ENCODE data around the gene ARID1B. TPM values are rescaled to one million over a fixed set of nuclear protein-coding genes. Genes with fewer than 3 reads are reported as not detected.

Gene ARID1B
- total RNA-seq, 2 donors from 2014 or later: 74.0 to 110 TPM

DNA sequence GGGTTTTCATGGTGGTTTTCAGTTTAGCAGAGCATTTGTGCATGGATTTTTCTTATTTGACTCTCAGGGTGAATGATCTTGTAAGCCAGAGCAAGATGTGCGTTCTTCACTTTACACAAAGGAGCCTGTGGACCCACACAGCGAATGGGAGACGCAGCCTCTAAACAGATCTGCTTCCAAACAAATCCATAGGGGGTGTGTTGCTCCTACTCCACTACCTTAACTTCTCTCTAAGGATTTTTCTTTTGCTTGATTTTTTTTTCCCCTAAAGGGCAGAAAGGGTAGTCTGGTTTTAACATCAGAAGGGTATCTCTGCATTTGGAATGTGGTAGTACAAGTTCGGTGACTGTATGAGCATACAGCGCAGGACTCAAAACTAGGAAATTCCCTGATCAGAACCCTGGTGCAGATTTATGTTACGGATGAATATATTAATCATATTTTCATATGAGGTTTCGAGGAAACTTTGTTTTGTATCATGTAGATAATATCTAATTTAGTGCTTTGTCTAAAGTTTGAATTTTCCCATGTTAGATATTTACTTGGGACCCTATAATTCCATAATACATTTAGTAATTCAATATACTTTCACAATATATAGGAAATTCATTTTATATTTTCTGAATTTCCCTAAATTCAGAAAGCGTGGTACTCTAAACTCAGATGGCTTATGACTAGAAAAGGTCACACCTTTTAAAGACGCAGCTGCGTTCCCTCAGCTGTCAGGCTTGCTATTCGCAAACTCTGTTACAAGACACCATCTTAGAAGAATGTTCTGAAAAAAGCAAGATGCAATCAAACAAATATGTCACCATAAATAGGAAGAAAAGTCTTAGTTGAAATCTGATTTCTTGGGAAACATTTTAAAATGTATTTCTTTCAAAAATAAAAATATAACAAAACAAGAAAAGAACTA, 349.3 kb downstream of the ARID1B start:
- Mint-ChIP-seq H3K9me3 (no peaks in the 10 kb centered on the region), H3K4me3 (no peak overlapping the region), H3K27ac (no peak overlapping the region), H3K27me3 (ENCODE audit: insufficient read depth) (no peaks in the 10 kb centered on the region), H3K36me3 (ENCODE audit: low read depth) (peaks cover 17% of the 10 kb centered on the region), H3K4me1 (peaks cover 16% of the 10 kb centered on the region)
- H3K9ac ChIP-seq (ENCODE audit: extremely low read depth, low read length, poor library complexity, severe bottlenecking): no peak overlapping the region
- H3K27me3 ChIP-seq (ENCODE audit: control insufficient read depth, insufficient read depth, low read length, poor library complexity, severe bottlenecking): no peaks in the 10 kb centered on the region
- H3K4me1 ChIP-seq (ENCODE audit: control insufficient read depth, insufficient read depth, low read length): peaks cover 2% of the 10 kb centered on the region
- no peak overlapping the region for H3K27ac ChIP-seq (ENCODE audit: low read depth, low read length)
- TF ChIP-seq, protein P1, sequence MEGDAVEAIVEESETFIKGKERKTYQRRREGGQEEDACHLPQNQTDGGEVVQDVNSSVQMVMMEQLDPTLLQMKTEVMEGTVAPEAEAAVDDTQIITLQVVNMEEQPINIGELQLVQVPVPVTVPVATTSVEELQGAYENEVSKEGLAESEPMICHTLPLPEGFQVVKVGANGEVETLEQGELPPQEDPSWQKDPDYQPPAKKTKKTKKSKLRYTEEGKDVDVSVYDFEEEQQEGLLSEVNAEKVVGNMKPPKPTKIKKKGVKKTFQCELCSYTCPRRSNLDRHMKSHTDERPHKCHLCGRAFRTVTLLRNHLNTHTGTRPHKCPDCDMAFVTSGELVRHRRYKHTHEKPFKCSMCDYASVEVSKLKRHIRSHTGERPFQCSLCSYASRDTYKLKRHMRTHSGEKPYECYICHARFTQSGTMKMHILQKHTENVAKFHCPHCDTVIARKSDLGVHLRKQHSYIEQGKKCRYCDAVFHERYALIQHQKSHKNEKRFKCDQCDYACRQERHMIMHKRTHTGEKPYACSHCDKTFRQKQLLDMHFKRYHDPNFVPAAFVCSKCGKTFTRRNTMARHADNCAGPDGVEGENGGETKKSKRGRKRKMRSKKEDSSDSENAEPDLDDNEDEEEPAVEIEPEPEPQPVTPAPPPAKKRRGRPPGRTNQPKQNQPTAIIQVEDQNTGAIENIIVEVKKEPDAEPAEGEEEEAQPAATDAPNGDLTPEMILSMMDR (conservative IDR thresholded peaks at IDR 0.05): no peak
- DNase-seq: no peak
- H3K4me3 ChIP-seq (ENCODE audit: low read length): no peak overlapping the region
- no peaks in the 10 kb centered on the region for H3K9me3 ChIP-seq (ENCODE audit: control insufficient read depth, low read length)
- peaks cover 8% of the 10 kb centered on the region for H3K36me3 ChIP-seq (ENCODE audit: control insufficient read depth, insufficient read depth, low read length)
- 95 to 98% methylated on average over 7 to 10 of the region's 11 CpGs for WGBS, 2 experiments (ENCODE audit: insufficient coverage in 1 of 2, insufficient read length in 1 of 2)

DNA sequence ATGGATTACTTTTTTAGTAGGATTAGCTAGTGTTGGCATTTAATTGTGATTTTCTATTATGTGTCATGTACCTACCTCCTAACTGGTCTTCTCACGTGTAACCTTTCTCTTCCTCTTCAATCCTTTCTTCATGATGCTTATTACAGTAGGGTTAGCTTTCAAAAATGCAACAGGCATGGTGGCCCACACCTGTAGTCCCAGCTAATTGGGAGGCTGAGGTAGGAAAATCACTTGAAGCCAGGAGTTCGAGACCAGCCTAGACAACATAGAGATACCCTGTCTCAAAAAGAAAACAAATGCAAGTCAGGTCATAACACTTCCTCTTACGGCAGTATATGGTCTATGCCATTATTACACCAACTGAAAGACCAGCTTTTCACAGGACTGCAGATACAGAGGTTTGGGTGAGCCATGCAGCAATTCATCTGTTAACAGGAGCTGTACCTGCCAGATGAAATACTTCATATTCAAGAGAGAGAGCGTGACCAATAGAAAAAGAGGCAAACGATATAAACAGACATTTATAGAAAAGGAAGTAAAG, 351.1 kb downstream of the ARID1B start:
- H3K9me3 ChIP-seq (ENCODE audit: control insufficient read depth, low read length): no peaks in the 10 kb centered on the region
- H3K36me3 Mint-ChIP-seq (ENCODE audit: low read depth): peaks cover 21% of the 10 kb centered on the region
- H3K4me1 ChIP-seq (ENCODE audit: control insufficient read depth, insufficient read depth, low read length): peaks cover 2% of the 10 kb centered on the region
- no peaks in the 10 kb centered on the region for H3K27me3 ChIP-seq (ENCODE audit: control insufficient read depth, insufficient read depth, low read length, poor library complexity, severe bottlenecking)
- H3K27ac ChIP-seq (ENCODE audit: low read depth, low read length): no peak overlapping the region
- no peak overlapping the region for H3K4me3 Mint-ChIP-seq
- no peak overlapping the region for H3K9ac ChIP-seq (ENCODE audit: extremely low read depth, low read length, poor library complexity, severe bottlenecking)
- peaks cover 16% of the 10 kb centered on the region for H3K4me1 Mint-ChIP-seq
- H3K27me3 Mint-ChIP-seq (ENCODE audit: insufficient read depth): no peaks in the 10 kb centered on the region
- 95 to 98% methylated on average over 3 to 5 of the region's 5 CpGs for WGBS, 2 experiments (ENCODE audit: insufficient coverage in 1 of 2, insufficient read length in 1 of 2)
- no peak overlapping the region for H3K4me3 ChIP-seq (ENCODE audit: low read length)
- DNase-seq: no peak
- H3K27ac Mint-ChIP-seq: no peak overlapping the region
- TF ChIP-seq, protein P1 (conservative IDR thresholded peaks at IDR 0.05): no peak
- peaks cover 11% of the 10 kb centered on the region for H3K36me3 ChIP-seq (ENCODE audit: control insufficient read depth, insufficient read depth, low read length)
- H3K9me3 Mint-ChIP-seq: no peaks in the 10 kb centered on the region

DNA sequence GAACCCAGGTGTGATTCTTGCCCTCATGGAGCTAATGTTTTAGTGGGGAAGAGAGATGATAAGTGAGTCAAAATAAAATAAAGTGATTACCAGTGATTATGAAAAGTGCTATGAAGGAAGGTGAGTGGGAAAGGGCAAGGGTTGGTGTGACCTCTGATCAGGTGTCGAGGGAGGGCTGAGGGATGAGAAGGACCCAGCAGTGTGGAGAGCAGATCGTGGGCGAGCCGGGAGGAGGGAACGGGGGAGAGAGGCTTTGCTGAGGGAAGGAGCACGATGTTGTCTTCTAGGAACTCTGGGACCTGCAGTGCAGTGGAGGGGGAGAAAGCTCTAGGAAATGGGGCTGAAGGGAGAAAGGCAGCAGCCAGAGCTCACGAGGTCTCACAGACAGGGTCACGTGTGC, 354.1 kb downstream of the ARID1B start:
- Mint-ChIP-seq H3K4me1 (peaks cover 12% of the 10 kb centered on the region), H3K9me3 (no peaks in the 10 kb centered on the region), H3K36me3 (ENCODE audit: low read depth) (peaks cover 38% of the 10 kb centered on the region), H3K27me3 (ENCODE audit: insufficient read depth) (no peaks in the 10 kb centered on the region), H3K27ac (no peak overlapping the region), H3K4me3 (no peak overlapping the region)
- TF ChIP-seq, protein P1 (conservative IDR thresholded peaks at IDR 0.05): no peak
- Histone ChIP-seq H3K27ac (ENCODE audit: low read depth, low read length) (no peak overlapping the region), H3K4me3 (ENCODE audit: low read length) (no peak overlapping the region), H3K36me3 (ENCODE audit: control insufficient read depth, insufficient read depth, low read length) (peaks cover 41% of the 10 kb centered on the region), H3K9ac (ENCODE audit: extremely low read depth, low read length, poor library complexity, severe bottlenecking) (no peak overlapping the region), H3K27me3 (ENCODE audit: control insufficient read depth, insufficient read depth, low read length, poor library complexity, severe bottlenecking) (no peaks in the 10 kb centered on the region), H3K4me1 (ENCODE audit: control insufficient read depth, insufficient read depth, low read length) (peaks cover 2% of the 10 kb centered on the region), H3K9me3 (ENCODE audit: control insufficient read depth, low read length) (no peaks in the 10 kb centered on the region)
- WGBS, 2 experiments (ENCODE audit: insufficient coverage in 1 of 2, insufficient read length in 1 of 2): 93 to 96% methylated on average over 8 of the region's 8 CpGs
- DNase-seq: no peak

Measured in endodermal cell (in vitro differentiated cells).